KMS-11 (cell line): Measurements from ENCODE around the gene PRKCE.

Experiments used
- H2AFZ ChIP-seq: fragments of 200-600 bp; sonication (generic); 2 replicates; pipeline ENCODE4 v1.6.1; 2016; ENCODE audit warnings: antibody characterized with exemption, mixed run types, low read depth
- H3K27ac ChIP-seq: fragments of 200-600 bp; sonication (generic); 2 replicates; pipeline ENCODE4 v1.6.1; 2016; ENCODE audit warnings: mild to moderate bottlenecking, mixed run types
- H3K27me3 ChIP-seq: fragments of 200-600 bp; sonication (generic); 2 replicates; pipeline ENCODE4 v1.6.1; 2017; ENCODE audit warnings: mild to moderate bottlenecking, low read depth, mixed run types, moderate library complexity; ENCODE audit not compliant: insufficient read depth
- H3K36me3 ChIP-seq: fragments of 200-600 bp; sonication (generic); 2 replicates; pipeline ENCODE4 v1.6.1; 2017; ENCODE audit warnings: mild to moderate bottlenecking, mixed run types; ENCODE audit not compliant: insufficient read depth
- H3K4me1 ChIP-seq: fragments of 200-600 bp; sonication (generic); 2 replicates; pipeline ENCODE4 v1.6.1; 2016; ENCODE audit warnings: mild to moderate bottlenecking, low read depth, mixed run types; ENCODE audit not compliant: poor library complexity, severe bottlenecking
- H3K4me2 ChIP-seq: fragments of 200-600 bp; sonication (generic); 2 replicates; pipeline ENCODE4 v1.7.0; 2016; ENCODE audit warnings: mild to moderate bottlenecking, mixed run types
- H3K4me3 ChIP-seq: fragments of 200-600 bp; sonication (generic); IDR thresholded peaks from 2 replicates; pipeline ENCODE4 v1.6.1; 2017; ENCODE audit warnings: low read depth, low read length, mixed read lengths; ENCODE audit not compliant: insufficient read depth
- H3K79me2 ChIP-seq: fragments of 200-600 bp; sonication (generic); 2 replicates; pipeline ENCODE4 v1.6.1; 2016; ENCODE audit warnings: low read depth, mixed run types; ENCODE audit not compliant: insufficient read depth
- H3K9ac ChIP-seq: fragments of 200-600 bp; sonication (generic); 2 replicates; pipeline ENCODE4 v1.6.1; 2016; ENCODE audit warnings: mild to moderate bottlenecking, mixed run types
- H4K20me1 ChIP-seq: fragments of 200-600 bp; sonication (generic); 2 replicates; pipeline ENCODE4 v1.6.1; 2016; ENCODE audit warnings: mild to moderate bottlenecking, mixed run types; ENCODE audit not compliant: insufficient read depth
- CTCF ChIP-seq: fragments of 200-600 bp; sonication (generic); conservative IDR thresholded peaks from 2 replicates; pipeline ENCODE4 v1.6.1; 2017; ENCODE audit warnings: low read depth, mild to moderate bottlenecking, antibody characterized with exemption, low read length, moderate library complexity, mixed read lengths

The PRKCE gene

GRCh38 chr2:45782436-45782835 lies 131.0 kb downstream of the PRKCE start:
- Histone ChIP-seq H3K36me3 (no peaks in the 10 kb centered on the region), H3K79me2 (no peaks in the 10 kb centered on the region), H3K4me3 (no peak overlapping the region), H3K4me2 (no peak overlapping the region), H3K27me3 (no peaks in the 10 kb centered on the region), H3K27ac (no peak overlapping the region), H4K20me1 (no peaks in the 10 kb centered on the region), H3K4me1 (no peaks in the 10 kb centered on the region), H3K9ac (no peak overlapping the region), H2AFZ (no peak overlapping the region)
- no peak for TF ChIP-seq CTCF

- no peak overlapping the region for H3K9ac ChIP-seq
- no peak overlapping the region for H3K27ac ChIP-seq
- no peaks in the 10 kb centered on the region for H3K79me2 ChIP-seq
- no peak overlapping the region for H3K4me2 ChIP-seq
- H4K20me1 ChIP-seq = no peaks in the 10 kb centered on the region
- TF ChIP-seq CTCF = no peak
- H3K36me3 ChIP-seq = no peaks in the 10 kb centered on the region
- no peaks in the 10 kb centered on the region for H3K4me1 ChIP-seq
- no peaks in the 10 kb centered on the region for H3K27me3 ChIP-seq
- H2AFZ ChIP-seq = no peak overlapping the region
- no peak overlapping the region for H3K4me3 ChIP-seq
Observed at GRCh38 chr2:45782986-45783385, 131.5 kb downstream of the PRKCE start.

GRCh38 chr2:45786030-45786835 lies 134.8 kb downstream of the PRKCE start:
- no peak overlapping the region for H2AFZ ChIP-seq
- no peaks in the 10 kb centered on the region for H4K20me1 ChIP-seq
- no peaks in the 10 kb centered on the region for H3K4me1 ChIP-seq
- no peak overlapping the region for H3K4me3 ChIP-seq
- H3K36me3 ChIP-seq = no peaks in the 10 kb centered on the region
- H3K79me2 ChIP-seq = no peaks in the 10 kb centered on the region
- H3K4me2 ChIP-seq = no peak overlapping the region
- H3K27me3 ChIP-seq = no peaks in the 10 kb centered on the region
- no peak overlapping the region for H3K27ac ChIP-seq
- no peak overlapping the region for H3K9ac ChIP-seq
- TF ChIP-seq CTCF = no peak

- Histone ChIP-seq H3K36me3 (no peaks in the 10 kb centered on the region), H3K27me3 (no peaks in the 10 kb centered on the region), H3K79me2 (no peaks in the 10 kb centered on the region), H3K4me2 (no peak overlapping the region), H3K4me3 (no peak overlapping the region), H4K20me1 (no peaks in the 10 kb centered on the region), H3K27ac (no peak overlapping the region), H3K9ac (no peak overlapping the region), H3K4me1 (no peaks in the 10 kb centered on the region), H2AFZ (no peak overlapping the region)
- TF ChIP-seq CTCF = no peak
Observed at GRCh38 chr2:45786836-45787357, 135.4 kb downstream of the PRKCE start.
